SU-DHL-6 (cell line): ENCODE measurements around the gene CHST14.
"Not testable (repeated sequence)": the region's sequence is repeated elsewhere in the genome, so short reads cannot be mapped to it uniquely, and the experiment has no call there.

Experiments used
- CTCF ChIP-seq: fragments of 200-600 bp; sonication (generic); IDR thresholded peaks from one replicate; pipeline ENCODE4 v1.5.1; 2017; ENCODE audit warnings: antibody characterized with exemption, mild to moderate bottlenecking, low read length, moderate library complexity; ENCODE audit not compliant: insufficient read depth, poor library complexity, severe bottlenecking
- EZH2phosphoT487 ChIP-seq: fragments of 200-600 bp; sonication (generic), shearing (Covaris generic); conservative IDR thresholded peaks from 2 replicates; pipeline ENCODE4 v1.6.1; 2018; ENCODE audit warnings: mild to moderate bottlenecking, antibody characterized with exemption, low read length, moderate library complexity, mixed read lengths

DNA sequence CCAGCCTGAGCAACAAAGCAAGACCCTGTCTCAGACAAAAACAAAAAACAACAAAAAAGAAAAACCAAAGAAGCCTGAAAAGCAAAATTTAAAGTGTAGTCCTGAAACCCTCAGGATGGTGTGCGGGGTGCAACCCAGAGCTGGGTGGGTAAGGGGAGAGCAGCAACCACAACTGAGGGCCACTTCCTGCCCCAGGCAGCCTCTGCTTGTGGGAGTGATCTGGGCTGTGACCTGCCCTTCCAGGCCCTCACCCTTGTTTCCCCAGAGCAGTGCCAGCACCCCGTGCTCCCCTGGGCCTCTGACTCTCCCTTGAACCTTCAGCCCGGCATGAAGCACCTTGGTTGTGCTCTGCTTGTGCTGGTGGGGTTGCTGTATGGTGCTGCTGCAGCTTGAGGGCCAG lies 16.8 kb upstream of the CHST14 start:
- TF ChIP-seq CTCF, EZH2phosphoT487: not testable (repeated sequence)
